ENCODE results near the gene U2AF2. TPM values are rescaled to one million over a fixed set of nuclear protein-coding genes. Genes with fewer than 3 reads are reported as not detected.
"Not testable (repeated sequence)": the region's sequence is repeated elsewhere in the genome, so short reads cannot be mapped to it uniquely, and the experiment has no call there.

The U2AF2 gene
- polyA plus RNA-seq, 2 of the 4 experiments (the other 2 are of a cell fraction), result 157 to 302 TPM

- FAIRE-seq, result no peak
- WGBS (ENCODE audit: missing lambda C conversion rate), result 30% methylated on average over 11 of the region's 11 CpGs
These were observed 62.4 kb downstream of the U2AF2 start for GRCh38 chr19:55717251-55717650.

GRCh38 chr19:55717879-55718711 lies 63.3 kb downstream of the U2AF2 start:
- POLR2A ChIA-PET; H3K4me1 ChIP-seq; CTCF ChIA-PET; FAIRE-seq; H3K4me3 ChIP-seq; H3K4me2 ChIP-seq; ATAC-seq; H3K27ac ChIP-seq; DNase-seq (ENCODE audit: low read depth in 1 of 2, low spot score in 1 of 2): not testable (repeated sequence)
- peaks cover 54% of the 10 kb centered on the region for H3K9me3 ChIP-seq
- WGBS (ENCODE audit: missing lambda C conversion rate), result 33% methylated on average over 13 of the region's 13 CpGs

More at GRCh38 chr19:55717251-55717650, 62.4 kb downstream of the U2AF2 start:
- POLR2A ChIA-PET, result no interaction called here
- DNase-seq (ENCODE audit: low read depth in 1 of 2, low spot score in 1 of 2) (no peak), ATAC-seq (no peak)
- Histone ChIP-seq H3K9me3 (peaks cover 52% of the 10 kb centered on the region), H3K4me2 (no peak overlapping the region), H3K27ac (no peak overlapping the region), H3K4me3 (no peak overlapping the region), H3K4me1 (no peaks in the 10 kb centered on the region)
- CTCF ChIA-PET, result interaction anchor here (0.7 to 2.6 kb wide), 2 partner anchors 10 to 15 kb away, joined by 4 to 7 read pairs; no protein-coding TSS in a partner anchor
- TF ChIP-seq HOXA7 (CRISPR knock-in tag; IDR thresholded peaks at IDR 0.05), result no peak
- no peak for TF ChIP-seq FOXS1 (CRISPR knock-in tag; IDR thresholded peaks at IDR 0.05)
- no peak for TF ChIP-seq FOSB (CRISPR knock-in tag; IDR thresholded peaks at IDR 0.05)
- no peak for TF ChIP-seq CBX8 (IDR thresholded peaks at IDR 0.05)
- TF ChIP-seq RAD21 (conservative IDR thresholded peaks at IDR 0.05 in 1 of 2, IDR thresholded peaks at IDR 0.05 in 1 of 2), result no peak
- no peak for TF ChIP-seq PHF8 (IDR thresholded peaks at IDR 0.05; ENCODE audit: borderline replicate concordance, low read depth)
- no peak for TF ChIP-seq GATA3 (IDR thresholded peaks at IDR 0.05; ENCODE audit: borderline replicate concordance)
- no peak for TF ChIP-seq CBX2 (IDR thresholded peaks at IDR 0.05; ENCODE audit: borderline replicate concordance, low read depth)

DNA sequence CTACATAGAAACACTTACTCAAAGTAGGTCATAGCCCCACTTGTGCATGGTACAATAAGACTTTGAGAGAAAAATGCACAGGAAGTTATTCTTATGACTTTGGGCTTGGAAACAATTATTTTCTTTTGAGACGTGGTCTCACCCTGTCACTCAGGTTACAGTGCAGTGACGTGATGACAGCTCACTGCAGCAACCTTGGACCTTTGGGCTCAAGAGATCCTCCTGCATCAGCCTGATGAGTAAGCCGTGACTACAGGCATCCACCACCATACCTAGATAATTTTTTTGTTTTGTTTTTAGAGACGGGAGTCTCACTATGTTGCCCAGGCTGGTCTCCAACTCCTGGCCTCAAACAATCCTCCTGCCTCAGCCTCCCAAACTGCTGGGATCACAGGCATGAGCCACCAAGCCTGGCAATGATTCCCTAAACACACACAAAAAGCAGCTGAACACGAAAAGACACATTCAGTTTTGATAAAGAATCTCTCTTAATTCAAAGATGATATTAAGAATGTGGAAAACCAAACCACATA lies 65.4 kb downstream of the U2AF2 start:
- 2% methylated on average over 5 of the region's 5 CpGs for WGBS (ENCODE audit: missing lambda C conversion rate)
- ATAC-seq (no peak; a peak in 1 of 6 replicates), FAIRE-seq (no peak), DNase-seq (ENCODE audit: low read depth in 1 of 2, low spot score in 1 of 2) (no peak)
- no peak overlapping the region for H3K4me3 ChIP-seq
- ChIA-PET CTCF (no interaction called here), POLR2A (no interaction called here)
- H3K27ac ChIP-seq, result no peak overlapping the region
- H3K4me2 ChIP-seq, result no peak overlapping the region
- TF ChIP-seq CBX2 (IDR thresholded peaks at IDR 0.05; ENCODE audit: borderline replicate concordance, low read depth) (no peak), USF2 (IDR thresholded peaks at IDR 0.05) (no peak), HOXA7 (CRISPR knock-in tag; IDR thresholded peaks at IDR 0.05) (no peak), RARB (CRISPR knock-in tag; IDR thresholded peaks at IDR 0.05) (no peak), SREBF2 (IDR thresholded peaks at IDR 0.05) (no peak), KDM5A (IDR thresholded peaks at IDR 0.05) (no peak), POLR2AphosphoS2 (conservative IDR thresholded peaks at IDR 0.05; ENCODE audit: low read length) (no peak), EHMT2 (IDR thresholded peaks at IDR 0.05; ENCODE audit: low read depth) (no peak), HOXB13 (CRISPR knock-in tag; IDR thresholded peaks at IDR 0.05; ENCODE audit: low read depth) (no peak), REST (IDR thresholded peaks at IDR 0.05) (no peak), BHLHE40 (IDR thresholded peaks at IDR 0.05; ENCODE audit: low read depth, low read length) (no peak), EP300 (IDR thresholded peaks at IDR 0.05) (no peak)
- TF ChIP-seq, protein P1, sequence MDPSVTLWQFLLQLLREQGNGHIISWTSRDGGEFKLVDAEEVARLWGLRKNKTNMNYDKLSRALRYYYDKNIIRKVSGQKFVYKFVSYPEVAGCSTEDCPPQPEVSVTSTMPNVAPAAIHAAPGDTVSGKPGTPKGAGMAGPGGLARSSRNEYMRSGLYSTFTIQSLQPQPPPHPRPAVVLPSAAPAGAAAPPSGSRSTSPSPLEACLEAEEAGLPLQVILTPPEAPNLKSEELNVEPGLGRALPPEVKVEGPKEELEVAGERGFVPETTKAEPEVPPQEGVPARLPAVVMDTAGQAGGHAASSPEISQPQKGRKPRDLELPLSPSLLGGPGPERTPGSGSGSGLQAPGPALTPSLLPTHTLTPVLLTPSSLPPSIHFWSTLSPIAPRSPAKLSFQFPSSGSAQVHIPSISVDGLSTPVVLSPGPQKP (IDR thresholded peaks at IDR 0.05; ENCODE audit: low read depth, low read length), result no peak
- peaks cover 46% of the 10 kb centered on the region for H3K9me3 ChIP-seq
- H3K4me1 ChIP-seq, result no peaks in the 10 kb centered on the region
